Trophoblast cell (in vitro differentiated cells and primary cell): Measurements from ENCODE around the gene ITPKB.

Experiments
- DNase-seq, 2 donors: peaks; one replicate each; pipeline ENCODE4 v3.0.0-alpha.2; 2016
- H2AFZ ChIP-seq: 2 replicates; pipeline ENCODE4 v1.6.1; 2013; ENCODE audit warnings: low read length, moderate library complexity, mild to moderate bottlenecking; ENCODE audit not compliant: insufficient read depth, poor library complexity
- H2AK5ac ChIP-seq: 2 replicates; pipeline ENCODE4 v1.6.1; 2013; ENCODE audit warnings: mild to moderate bottlenecking, low read length
- H2BK120ac ChIP-seq: 2 replicates; pipeline ENCODE4 v1.6.1; 2013; ENCODE audit warnings: low read length, mild to moderate bottlenecking, moderate library complexity; ENCODE audit not compliant: insufficient read depth, poor library complexity
- H2BK12ac ChIP-seq: 2 replicates; pipeline ENCODE4 v1.6.1; 2013; ENCODE audit warnings: mild to moderate bottlenecking, low read length, moderate library complexity
- H2BK5ac ChIP-seq: 2 replicates; pipeline ENCODE4 v1.6.1; 2013; ENCODE audit warnings: low read length, low read depth, moderate library complexity, mild to moderate bottlenecking; ENCODE audit not compliant: poor library complexity
- H3K14ac ChIP-seq: 2 replicates; pipeline ENCODE4 v1.6.1; 2013; ENCODE audit warnings: mild to moderate bottlenecking, low read length
- H3K18ac ChIP-seq: 2 replicates; pipeline ENCODE4 v1.6.1; 2013; ENCODE audit warnings: mild to moderate bottlenecking, low read length
- H3K23ac ChIP-seq: 2 replicates; pipeline ENCODE4 v1.6.1; 2013; ENCODE audit warnings: low read length
- H3K27ac ChIP-seq: 2 replicates; pipeline ENCODE4 v1.5.1; 2013; ENCODE audit warnings: low read depth, mild to moderate bottlenecking, inconsistent platforms, low read length, moderate library complexity
- H3K27me3 ChIP-seq: 2 replicates; pipeline ENCODE4 v1.6.1; 2013; ENCODE audit warnings: inconsistent platforms, mild to moderate bottlenecking, low read length, moderate library complexity; ENCODE audit not compliant: insufficient read depth
- H3K36me3 ChIP-seq, 2 experiments: 1 replicate in 1 of 2; 2 replicates in 1 of 2; pipeline ENCODE4 v1.6.1; 2013; ENCODE audit warnings: low read length in 2 of 2, mild to moderate bottlenecking in 2 of 2, moderate library complexity in 1 of 2; ENCODE audit not compliant: insufficient read depth in 2 of 2, control insufficient read depth in 1 of 2
- H3K4ac ChIP-seq: 2 replicates; pipeline ENCODE4 v1.6.1; 2013; ENCODE audit warnings: low read depth, mild to moderate bottlenecking, low read length, moderate library complexity
- H3K4me1 ChIP-seq, 2 experiments: 1 replicate in 1 of 2; 2 replicates in 1 of 2; pipeline ENCODE4 v1.6.1; 2013; ENCODE audit warnings: low read length in 2 of 2, mild to moderate bottlenecking in 2 of 2, moderate library complexity in 1 of 2; ENCODE audit not compliant: insufficient read depth in 2 of 2, control insufficient read depth in 1 of 2
- H3K4me2 ChIP-seq: 2 replicates; pipeline ENCODE4 v1.6.1; 2013; ENCODE audit warnings: inconsistent platforms, mild to moderate bottlenecking, low read length, moderate library complexity
- H3K4me3 ChIP-seq: 2 replicates; pipeline ENCODE4 v1.5.1; 2013; ENCODE audit warnings: mild to moderate bottlenecking, low read depth, low read length, inconsistent platforms
- H3K79me1 ChIP-seq: one replicate; pipeline ENCODE4 v1.6.1; 2013; ENCODE audit warnings: low read length
- H3K79me2 ChIP-seq: 2 replicates; pipeline ENCODE4 v1.6.1; 2013; ENCODE audit warnings: low read length, mild to moderate bottlenecking; ENCODE audit not compliant: control insufficient read depth, insufficient read depth, poor library complexity
- H3K9ac ChIP-seq: 2 replicates; pipeline ENCODE4 v1.6.1; 2013; ENCODE audit warnings: mild to moderate bottlenecking, low read length
- H3K9me3 ChIP-seq: 2 replicates; pipeline ENCODE4 v1.6.1; 2013; ENCODE audit warnings: low read depth, mild to moderate bottlenecking, control low read depth, inconsistent platforms, low read length; ENCODE audit not compliant: insufficient read depth
- H4K12ac ChIP-seq: 2 replicates; pipeline ENCODE4 v1.6.1; 2013; ENCODE audit warnings: low read depth, mild to moderate bottlenecking, low read length, moderate library complexity
- H4K8ac ChIP-seq: 2 replicates; pipeline ENCODE4 v1.6.1; 2013; ENCODE audit warnings: low read depth, mild to moderate bottlenecking, low read length, moderate library complexity
- H4K91ac ChIP-seq: one replicate; pipeline ENCODE4 v1.6.1; 2013; ENCODE audit warnings: low read depth, mild to moderate bottlenecking, low read length, moderate library complexity
- WGBS: extraction: QIAGEN DNeasy Blood & Tissue Kit; methylation state at CpG from one replicate; pipeline ENCODE4 v1.1.7; 2013; ENCODE audit warnings: missing lambda C conversion rate; ENCODE audit not compliant: insufficient read length, insufficient coverage; ENCODE audit errors: extremely low coverage; 5-methylcytosine and 5-hydroxymethylcytosine counted together

Gene ITPKB

GRCh38 chr1:226632922-226633351 lies 106.1 kb downstream of the ITPKB start:
- Histone ChIP-seq H2AFZ (no peak overlapping the region), H3K4me1 (no peaks in the 10 kb centered on the region), H3K23ac (no peak overlapping the region), H3K27ac (no peak overlapping the region), H4K8ac (no peak overlapping the region), H3K27me3 (no peaks in the 10 kb centered on the region), H4K91ac (no peak overlapping the region), H3K36me3 (peaks cover 0 to 2% of the 10 kb centered on the region in 2 experiments), H3K4ac (no peak overlapping the region), H3K9me3 (no peaks in the 10 kb centered on the region), H3K4me2 (no peak overlapping the region), H2BK120ac (no peak overlapping the region), H3K79me1 (no peaks in the 10 kb centered on the region), H3K14ac (no peak overlapping the region), H3K9ac (no peak overlapping the region), H2BK5ac (no peak overlapping the region), H3K18ac (no peak overlapping the region), H2AK5ac (no peak overlapping the region), H3K4me3 (no peak overlapping the region), H3K79me2 (no peaks in the 10 kb centered on the region), H4K12ac (no peak overlapping the region), H2BK12ac (no peak overlapping the region)
- DNase-seq = no peak
- WGBS = no CpG with 5 or more reads among the region's 10 CpGs

GRCh38 chr1:226632169-226632879 lies 106.8 kb downstream of the ITPKB start:
- H3K27me3 ChIP-seq = no peaks in the 10 kb centered on the region
- no peak overlapping the region for H3K27ac ChIP-seq
- H3K36me3 ChIP-seq = peaks cover 0 to 2% of the 10 kb centered on the region in 2 experiments
- no peak overlapping the region for H3K23ac ChIP-seq
- no peak overlapping the region for H4K12ac ChIP-seq
- H3K18ac ChIP-seq = no peak overlapping the region
- no peak overlapping the region for H3K9ac ChIP-seq
- H3K79me1 ChIP-seq = no peaks in the 10 kb centered on the region
- no peak overlapping the region for H2AK5ac ChIP-seq
- H3K4me3 ChIP-seq = no peak overlapping the region
- H3K4me2 ChIP-seq = no peak overlapping the region
- H3K4me1 ChIP-seq = no peaks in the 10 kb centered on the region
- H3K4ac ChIP-seq = no peak overlapping the region
- WGBS = no CpG with 5 or more reads among the region's 9 CpGs
- no peak overlapping the region for H4K8ac ChIP-seq
- H2BK12ac ChIP-seq = no peak overlapping the region
- no peak overlapping the region for H4K91ac ChIP-seq
- H3K9me3 ChIP-seq = no peaks in the 10 kb centered on the region
- no peak overlapping the region for H2AFZ ChIP-seq
- no peak overlapping the region for H2BK120ac ChIP-seq
- H3K14ac ChIP-seq = no peak overlapping the region
- H3K79me2 ChIP-seq = no peaks in the 10 kb centered on the region
- no peak for DNase-seq
- H2BK5ac ChIP-seq = no peak overlapping the region

GRCh38 chr1:226631229-226632000 lies 107.7 kb downstream of the ITPKB start:
- Histone ChIP-seq H2BK120ac (no peak overlapping the region), H3K18ac (no peak overlapping the region), H3K14ac (no peak overlapping the region), H4K12ac (no peak overlapping the region), H3K4me2 (no peak overlapping the region), H3K27ac (no peak overlapping the region), H3K23ac (no peak overlapping the region), H3K27me3 (no peaks in the 10 kb centered on the region), H3K4me1 (no peaks in the 10 kb centered on the region), H3K9ac (no peak overlapping the region), H2AFZ (no peak overlapping the region), H3K36me3 (no peaks in the 10 kb centered on the region), H2AK5ac (no peak overlapping the region), H4K8ac (no peak overlapping the region), H2BK5ac (no peak overlapping the region), H3K79me2 (no peaks in the 10 kb centered on the region), H4K91ac (no peak overlapping the region), H2BK12ac (no peak overlapping the region), H3K4me3 (no peak overlapping the region), H3K4ac (no peak overlapping the region), H3K9me3 (no peaks in the 10 kb centered on the region), H3K79me1 (no peaks in the 10 kb centered on the region)
- WGBS = no CpG with 5 or more reads among the region's 10 CpGs
- no peak for DNase-seq

- Histone ChIP-seq H2AFZ (no peak overlapping the region), H4K12ac (no peak overlapping the region), H3K9ac (no peak overlapping the region), H3K14ac (no peak overlapping the region), H3K4ac (no peak overlapping the region), H2AK5ac (no peak overlapping the region), H3K27me3 (no peaks in the 10 kb centered on the region), H3K23ac (no peak overlapping the region), H3K4me1 (no peaks in the 10 kb centered on the region), H2BK5ac (no peak overlapping the region), H4K91ac (no peak overlapping the region), H3K27ac (no peak overlapping the region), H3K18ac (no peak overlapping the region), H4K8ac (no peak overlapping the region), H3K4me2 (no peak overlapping the region), H2BK12ac (no peak overlapping the region), H3K36me3 (no peaks in the 10 kb centered on the region), H3K79me2 (no peaks in the 10 kb centered on the region), H3K79me1 (no peaks in the 10 kb centered on the region), H2BK120ac (no peak overlapping the region), H3K9me3 (no peaks in the 10 kb centered on the region), H3K4me3 (no peak overlapping the region)
- no peak for DNase-seq
- no CpG with 5 or more reads among the region's 3 CpGs for WGBS
Measured at GRCh38 chr1:226630592-226630991, 108.5 kb downstream of the ITPKB start.
